DND-41 (cell line): ENCODE data around the gene RYR3.

Source experiments
- EZH2 ChIP-seq: IDR thresholded peaks from 3 replicates; pipeline ENCODE4 v1.6.1; 2012; ENCODE audit warnings: borderline replicate concordance, low read depth, mild to moderate bottlenecking, moderate library complexity, low read length, inconsistent platforms; ENCODE audit not compliant: severe bottlenecking
- TF ChIP-seq, protein P1 (sequence below): IDR thresholded peaks from 2 replicates; pipeline ENCODE4 v1.5.1; 2012; ENCODE audit warnings: borderline replicate concordance, low read length, moderate library complexity, mild to moderate bottlenecking; ENCODE audit not compliant: poor library complexity, severe bottlenecking; ENCODE audit errors: extremely low read depth

DNA sequence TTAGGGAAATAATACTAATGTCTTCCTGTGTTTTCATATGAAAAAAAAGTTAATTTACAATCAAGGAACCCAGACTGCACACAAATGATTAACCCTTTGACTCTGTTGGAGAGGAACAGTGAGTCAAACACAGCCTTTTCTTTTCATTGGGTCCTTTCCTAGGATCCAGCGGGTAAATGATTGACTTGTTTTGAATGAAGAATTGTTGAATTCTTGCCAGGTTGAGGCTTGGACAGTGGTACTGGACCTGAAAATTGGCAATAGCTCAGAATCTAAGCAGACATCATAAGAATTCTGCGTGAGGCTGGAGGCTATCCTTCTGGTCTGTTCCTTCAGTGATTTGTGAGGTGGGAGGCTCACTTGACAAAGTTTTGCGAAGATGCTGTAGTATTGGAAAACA, 143.0 kb downstream of the RYR3 start:
- TF ChIP-seq, protein P1, sequence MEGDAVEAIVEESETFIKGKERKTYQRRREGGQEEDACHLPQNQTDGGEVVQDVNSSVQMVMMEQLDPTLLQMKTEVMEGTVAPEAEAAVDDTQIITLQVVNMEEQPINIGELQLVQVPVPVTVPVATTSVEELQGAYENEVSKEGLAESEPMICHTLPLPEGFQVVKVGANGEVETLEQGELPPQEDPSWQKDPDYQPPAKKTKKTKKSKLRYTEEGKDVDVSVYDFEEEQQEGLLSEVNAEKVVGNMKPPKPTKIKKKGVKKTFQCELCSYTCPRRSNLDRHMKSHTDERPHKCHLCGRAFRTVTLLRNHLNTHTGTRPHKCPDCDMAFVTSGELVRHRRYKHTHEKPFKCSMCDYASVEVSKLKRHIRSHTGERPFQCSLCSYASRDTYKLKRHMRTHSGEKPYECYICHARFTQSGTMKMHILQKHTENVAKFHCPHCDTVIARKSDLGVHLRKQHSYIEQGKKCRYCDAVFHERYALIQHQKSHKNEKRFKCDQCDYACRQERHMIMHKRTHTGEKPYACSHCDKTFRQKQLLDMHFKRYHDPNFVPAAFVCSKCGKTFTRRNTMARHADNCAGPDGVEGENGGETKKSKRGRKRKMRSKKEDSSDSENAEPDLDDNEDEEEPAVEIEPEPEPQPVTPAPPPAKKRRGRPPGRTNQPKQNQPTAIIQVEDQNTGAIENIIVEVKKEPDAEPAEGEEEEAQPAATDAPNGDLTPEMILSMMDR: no peak
- no peak for TF ChIP-seq EZH2
